ENCODE measurements around the gene S1PR3. TPM values are rescaled to one million over a fixed set of nuclear protein-coding genes. Genes with fewer than 3 reads are reported as not detected.

Gene S1PR3
- polyA plus RNA-seq, 3 donors, result 55.3 to 59.8 (median 59.2) TPM

- no peak for DNase-seq (ENCODE audit: low read depth in 3 of 3, low spot score in 2 of 3)
Measured at GRCh38 chr9:88966894-88967676, 24.2 kb upstream of the S1PR3 start.

DNA sequence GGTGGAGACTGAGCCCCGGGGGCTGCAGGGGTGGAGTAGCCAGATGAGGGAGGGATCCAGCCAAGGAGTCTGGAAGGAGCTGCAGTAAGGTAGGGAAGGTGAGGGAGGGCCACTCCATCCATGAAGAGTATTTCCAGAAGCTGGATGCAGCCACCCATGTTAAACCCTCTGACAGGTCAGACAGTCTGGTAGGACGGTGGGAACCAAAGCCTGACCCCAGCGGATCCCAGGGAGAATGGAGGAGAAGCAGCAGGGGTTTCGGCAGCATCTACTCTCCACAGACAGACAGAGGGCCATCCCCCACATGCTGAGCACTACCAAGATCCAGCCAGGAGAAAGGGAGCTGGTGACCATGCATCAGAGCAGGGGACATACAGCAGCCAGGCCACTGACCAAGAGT is 22.5 kb upstream of the S1PR3 start:
- DNase-seq (ENCODE audit: low read depth in 3 of 3, low spot score in 2 of 3), result no peak

- no peak for DNase-seq (ENCODE audit: low read depth in 3 of 3, low spot score in 2 of 3)
Measured at GRCh38 chr9:88969646-88970373, 21.5 kb upstream of the S1PR3 start.

- no peak for DNase-seq (ENCODE audit: low read depth in 3 of 3, low spot score in 2 of 3)
Measured at GRCh38 chr9:88971131-88971960, 19.9 kb upstream of the S1PR3 start.

GRCh38 chr9:88972401-88972800 is 18.9 kb upstream of the S1PR3 start:
- no peak for DNase-seq (ENCODE audit: low read depth in 3 of 3, low spot score in 2 of 3)

DNA sequence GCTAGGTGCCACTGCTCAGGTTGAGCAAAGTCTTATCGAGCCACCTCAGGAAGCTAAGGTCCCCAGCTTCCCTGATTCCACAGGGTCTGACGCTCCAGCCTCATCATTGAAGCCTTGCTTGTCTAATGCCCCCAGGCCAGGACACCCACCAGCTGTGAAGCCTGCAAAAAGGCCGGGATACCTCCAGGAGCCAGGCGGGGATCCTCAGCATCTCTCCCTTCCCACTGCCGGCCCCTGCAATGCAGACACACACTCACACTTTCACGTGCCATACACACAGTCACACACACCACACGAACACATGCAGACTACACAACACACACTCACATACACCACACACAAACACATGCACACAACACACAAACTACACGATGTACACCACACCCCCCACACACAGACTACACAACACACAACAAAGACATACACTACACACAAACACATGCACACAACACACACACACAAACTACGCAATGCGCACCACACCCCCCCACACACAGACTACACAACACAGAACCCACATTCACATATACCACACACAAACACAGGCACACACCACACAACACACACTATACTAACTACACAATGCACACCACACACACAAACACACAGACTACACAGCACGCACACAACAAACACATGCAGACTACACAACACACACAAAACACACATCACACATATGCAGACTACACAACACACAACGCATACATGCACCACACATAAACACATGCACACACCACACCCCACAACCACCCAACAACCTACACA is 17.8 kb upstream of the S1PR3 start:
- DNase-seq (ENCODE audit: low read depth in 3 of 3, low spot score in 2 of 3), result no peak

DNA sequence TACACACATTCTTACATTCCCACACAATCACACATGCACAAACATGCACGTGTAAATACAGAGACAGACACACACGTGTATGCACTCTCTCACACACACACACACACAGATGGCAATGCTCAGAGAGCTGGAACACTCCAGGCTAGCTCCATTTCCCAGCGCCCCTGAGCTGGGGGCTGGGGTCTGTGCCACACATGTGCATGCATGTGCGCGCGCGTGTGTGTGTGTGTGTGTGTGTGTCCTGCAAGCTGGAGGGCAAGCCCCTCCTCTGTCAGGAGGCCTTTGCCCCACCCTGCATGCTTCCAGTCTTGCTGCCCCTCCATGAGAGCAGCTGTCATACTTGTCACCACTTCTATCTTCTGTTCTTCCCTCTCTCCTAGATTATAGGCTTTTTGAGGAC is 16.6 kb upstream of the S1PR3 start:
- DNase-seq (ENCODE audit: low read depth in 3 of 3, low spot score in 2 of 3), result no peak

DNA sequence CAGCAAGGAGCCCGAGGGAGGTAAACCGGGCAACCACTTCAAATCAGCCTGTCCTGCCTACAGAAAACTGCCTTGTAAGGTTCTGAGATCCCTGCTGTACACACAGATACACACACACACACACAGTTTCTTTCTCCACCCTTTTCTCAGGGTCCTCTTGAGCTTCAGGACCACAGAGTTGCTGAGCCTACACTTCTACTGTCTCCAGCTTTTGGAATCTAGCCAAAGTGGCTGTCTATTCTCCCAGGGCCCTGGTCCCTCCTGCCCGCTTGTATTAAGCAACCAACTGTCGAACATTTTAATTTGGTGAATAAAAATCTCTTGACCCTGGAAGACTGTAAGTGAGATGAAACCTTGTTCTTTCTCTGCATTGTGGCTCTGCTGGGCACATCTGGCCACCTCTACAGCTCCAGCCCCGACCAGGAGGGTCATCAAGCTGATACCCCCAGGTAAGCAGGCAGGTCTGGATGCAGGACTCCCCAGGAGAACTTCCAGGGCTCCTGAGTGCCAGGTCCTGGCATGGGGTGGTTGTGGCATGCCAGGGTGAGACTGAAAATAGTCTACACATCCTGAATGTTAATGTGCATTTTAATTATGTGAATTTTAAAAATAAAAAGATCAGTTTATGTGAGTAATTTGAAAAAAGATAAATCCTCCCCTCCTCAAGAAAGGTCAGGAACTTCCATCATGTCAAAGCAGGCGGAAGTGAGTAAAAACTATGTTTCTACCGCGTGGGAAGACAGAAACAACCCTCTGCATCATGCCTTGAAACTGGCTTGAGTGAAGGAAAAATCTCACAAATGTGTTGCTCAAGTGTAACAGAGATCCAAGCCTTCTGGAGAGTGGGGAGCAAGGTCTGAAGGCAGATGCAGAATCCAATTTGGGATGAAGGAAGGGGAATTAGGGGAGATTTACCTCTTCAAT is 15.0 kb upstream of the S1PR3 start:
- DNase-seq (ENCODE audit: low read depth in 3 of 3, low spot score in 2 of 3), result no peak

DNA sequence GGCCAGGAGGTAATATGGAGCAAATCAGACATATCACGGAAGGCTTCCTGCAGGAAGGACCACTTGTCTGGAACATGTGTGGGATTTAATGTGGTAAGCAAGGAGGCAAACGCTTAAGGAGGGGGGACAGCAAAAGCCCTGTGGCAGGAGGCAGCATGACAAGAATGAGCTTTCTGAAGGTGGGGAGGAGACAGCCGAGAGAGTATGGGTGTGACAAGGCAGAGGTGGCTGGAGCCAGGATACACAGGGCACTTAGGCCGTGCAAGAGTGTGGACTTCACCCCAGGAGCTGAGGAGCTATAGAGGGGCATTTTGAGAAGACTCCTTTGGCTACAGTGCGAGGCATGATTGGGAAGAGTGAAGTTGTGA is 14.4 kb upstream of the S1PR3 start:
- DNase-seq (ENCODE audit: low read depth in 3 of 3, low spot score in 2 of 3), result no peak

GRCh38 chr9:88978034-88978433 is 13.2 kb upstream of the S1PR3 start:
- DNase-seq (ENCODE audit: low read depth in 3 of 3, low spot score in 2 of 3), result no peak

- no peak for DNase-seq (ENCODE audit: low read depth in 3 of 3, low spot score in 2 of 3)
Measured at GRCh38 chr9:88979021-88979420, 12.2 kb upstream of the S1PR3 start.

- no peak for DNase-seq (ENCODE audit: low read depth in 3 of 3, low spot score in 2 of 3)
Measured at GRCh38 chr9:88979791-88980190, 11.5 kb upstream of the S1PR3 start.

GRCh38 chr9:88980740-88981203 is 10.5 kb upstream of the S1PR3 start:
- DNase-seq (ENCODE audit: low read depth in 3 of 3, low spot score in 2 of 3), result no peak

GRCh38 chr9:88983865-88984542 is 7.3 kb upstream of the S1PR3 start:
- DNase-seq (ENCODE audit: low read depth in 3 of 3, low spot score in 2 of 3), result no peak

- no peak for DNase-seq (ENCODE audit: low read depth in 3 of 3, low spot score in 2 of 3)
Measured at GRCh38 chr9:88984543-88984883, 6.8 kb upstream of the S1PR3 start.

GRCh38 chr9:88985616-88986015 is 5.7 kb upstream of the S1PR3 start:
- DNase-seq (ENCODE audit: low read depth in 3 of 3, low spot score in 2 of 3), result no peak

DNA sequence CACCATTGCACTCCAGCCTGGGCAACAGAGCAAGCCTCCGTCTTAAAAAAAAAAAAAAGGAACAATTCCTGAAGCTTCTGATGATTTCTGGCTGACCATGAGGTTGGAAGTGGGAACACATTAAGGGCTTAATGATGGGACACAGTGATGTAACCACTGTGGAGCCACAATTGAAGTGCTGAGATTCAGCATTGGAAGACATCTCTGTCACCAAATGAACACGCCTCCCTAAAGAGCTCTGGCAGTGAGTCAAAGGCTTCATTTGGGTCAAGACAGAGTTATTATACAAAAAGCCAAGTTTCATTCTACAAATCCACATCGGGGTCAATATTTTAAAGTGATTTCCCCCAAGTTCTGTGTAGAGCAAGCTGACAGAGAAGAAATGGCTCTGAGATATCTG is 4.5 kb upstream of the S1PR3 start:
- DNase-seq (ENCODE audit: low read depth in 3 of 3, low spot score in 2 of 3), result no peak

DNA sequence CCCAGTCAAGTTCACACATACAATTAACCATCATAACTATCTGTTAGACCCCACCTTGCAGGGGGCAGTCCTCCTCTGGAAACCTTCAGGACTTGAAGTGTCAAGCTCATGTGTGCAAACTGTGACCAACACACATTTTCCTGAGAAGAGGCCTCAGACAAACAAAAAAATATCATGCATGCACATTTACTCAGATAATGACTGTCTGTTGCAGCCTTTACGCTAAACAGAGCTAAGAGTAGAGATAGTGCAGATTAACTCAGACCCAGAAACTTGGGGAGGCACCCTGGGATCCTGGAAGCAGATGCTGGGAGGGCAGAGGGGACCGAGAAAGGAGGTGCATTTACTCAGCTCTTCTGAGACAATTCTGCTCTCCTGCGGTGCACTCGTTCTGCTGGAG is 3.6 kb upstream of the S1PR3 start:
- no peak for DNase-seq (ENCODE audit: low read depth in 3 of 3, low spot score in 2 of 3)
